Nephron (organoid): ENCODE measurements around the gene SPTBN1.
A peak's percentile ranks its signal among the peaks of the same experiment; 100 is the strongest.

Experiments
- H3K27ac Mint-ChIP-seq, 3 experiments: 2 replicates each; pipeline ENCODE4 v1.8.0; 2020; ENCODE audit warnings: mixed read lengths in 3 of 3, mild to moderate bottlenecking in 2 of 3, moderate library complexity in 1 of 3
- H3K27me3 Mint-ChIP-seq: 2 replicates; pipeline ENCODE4 v1.8.0; 2021; ENCODE audit warnings: low read depth, mild to moderate bottlenecking, moderate library complexity, mixed read lengths
- H3K36me3 Mint-ChIP-seq: 2 replicates; pipeline ENCODE4 v1.8.0; 2020; ENCODE audit warnings: low read depth, mixed read lengths
- H3K4me1 Mint-ChIP-seq: 2 replicates; pipeline ENCODE4 v1.8.0; 2020; ENCODE audit warnings: mixed read lengths
- H3K4me3 Mint-ChIP-seq, 3 experiments: 2 replicates each; pipeline ENCODE4 v1.8.0; 2020; ENCODE audit warnings: mild to moderate bottlenecking in 3 of 3, mixed read lengths in 3 of 3, moderate library complexity in 2 of 3
- H3K9me3 Mint-ChIP-seq: 2 replicates; pipeline ENCODE4 v1.8.0; 2020; ENCODE audit warnings: mixed read lengths
- CTCF ChIP-seq, 3 experiments: fragments of 200-600 bp; sonication (generic); IDR thresholded peaks; one replicate each; pipeline ENCODE4 v1.5.0; 2021; ENCODE audit warnings: antibody characterized with exemption in 3 of 3; ENCODE audit not compliant: unreplicated experiment in 3 of 3

The SPTBN1 gene

GRCh38 chr2:54558188-54559005 is 102.3 kb downstream of the SPTBN1 start:
- Mint-ChIP-seq H3K4me3 (peak overlapping the region; percentile 80 to 85 (median 85)), H3K36me3 (no peaks in the 10 kb centered on the region), H3K27me3 (peaks cover 4% of the 10 kb centered on the region), H3K9me3 (no peaks in the 10 kb centered on the region), H3K27ac (peak overlapping the region; percentile 88 to 93 (median 92)), H3K4me1 (peaks cover 77% of the 10 kb centered on the region)
- no peak for TF ChIP-seq CTCF (IDR thresholded peaks at IDR 0.05; ENCODE audit: unreplicated experiment in 3 of 3)

DNA sequence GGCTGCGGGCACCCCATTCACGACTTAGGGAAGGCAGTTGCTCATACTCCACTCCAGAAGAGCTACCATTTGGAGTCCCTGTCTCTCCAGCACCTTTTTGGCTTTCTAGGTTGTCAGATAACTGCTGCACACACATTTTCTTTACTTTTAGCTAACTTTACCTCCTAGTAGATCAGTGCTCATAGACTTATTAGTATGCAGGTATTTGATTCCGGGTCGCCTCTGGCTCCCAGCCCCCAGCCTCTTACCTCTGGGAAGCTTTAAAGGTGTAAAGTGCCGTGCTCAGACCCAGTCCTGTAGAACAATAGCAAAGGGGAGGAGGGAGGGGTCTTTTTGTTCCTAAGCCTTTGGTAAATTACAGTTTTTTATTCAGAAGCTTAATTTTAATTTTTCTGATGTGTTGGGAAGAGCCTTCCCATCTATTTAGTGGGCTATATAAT is 102.9 kb downstream of the SPTBN1 start:
- TF ChIP-seq CTCF (IDR thresholded peaks at IDR 0.05; ENCODE audit: unreplicated experiment in 3 of 3) = no peak
- peak overlapping the region; percentile 88 to 93 (median 92) for H3K27ac Mint-ChIP-seq
- H3K9me3 Mint-ChIP-seq = no peaks in the 10 kb centered on the region
- H3K4me1 Mint-ChIP-seq = peaks cover 77% of the 10 kb centered on the region
- peak overlapping the region; percentile 80 to 85 (median 85) for H3K4me3 Mint-ChIP-seq
- peaks cover 4% of the 10 kb centered on the region for H3K27me3 Mint-ChIP-seq
- H3K36me3 Mint-ChIP-seq = no peaks in the 10 kb centered on the region

DNA sequence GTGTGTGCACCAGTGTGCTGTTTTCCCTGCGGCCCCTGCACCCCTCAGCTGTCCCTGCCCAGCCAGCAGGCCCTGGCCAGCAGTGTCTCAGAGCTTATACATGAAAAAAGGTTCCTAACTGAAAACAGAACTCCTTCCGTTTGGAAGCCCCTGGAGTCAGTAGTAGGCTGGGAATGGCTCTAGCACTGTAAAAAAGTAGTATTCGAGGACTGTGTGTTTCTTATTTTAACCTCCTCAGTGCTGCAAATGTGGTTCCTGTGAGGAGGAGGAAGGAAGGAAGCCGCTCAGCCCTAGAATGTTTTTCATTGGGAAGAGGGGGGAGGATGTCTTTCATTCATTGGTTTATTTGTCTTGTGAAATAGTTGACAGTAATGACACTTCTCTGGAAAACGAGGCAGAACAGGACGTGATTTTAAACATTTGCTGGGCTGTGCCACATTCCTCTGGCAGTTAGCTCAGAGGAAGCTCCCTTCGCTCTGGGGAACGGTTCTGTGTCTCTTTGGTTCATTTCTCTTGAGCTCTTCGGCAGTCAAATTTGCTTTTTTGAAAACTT is 103.5 kb downstream of the SPTBN1 start:
- Mint-ChIP-seq H3K4me3 (peak overlapping the region; percentile 80 to 85 (median 85)), H3K9me3 (no peaks in the 10 kb centered on the region), H3K36me3 (no peaks in the 10 kb centered on the region), H3K4me1 (peaks cover 80% of the 10 kb centered on the region), H3K27me3 (peaks cover 4% of the 10 kb centered on the region), H3K27ac (peak overlapping the region; percentile 88 to 93 (median 92))
- no peak for TF ChIP-seq CTCF (IDR thresholded peaks at IDR 0.05; ENCODE audit: unreplicated experiment in 3 of 3)

DNA sequence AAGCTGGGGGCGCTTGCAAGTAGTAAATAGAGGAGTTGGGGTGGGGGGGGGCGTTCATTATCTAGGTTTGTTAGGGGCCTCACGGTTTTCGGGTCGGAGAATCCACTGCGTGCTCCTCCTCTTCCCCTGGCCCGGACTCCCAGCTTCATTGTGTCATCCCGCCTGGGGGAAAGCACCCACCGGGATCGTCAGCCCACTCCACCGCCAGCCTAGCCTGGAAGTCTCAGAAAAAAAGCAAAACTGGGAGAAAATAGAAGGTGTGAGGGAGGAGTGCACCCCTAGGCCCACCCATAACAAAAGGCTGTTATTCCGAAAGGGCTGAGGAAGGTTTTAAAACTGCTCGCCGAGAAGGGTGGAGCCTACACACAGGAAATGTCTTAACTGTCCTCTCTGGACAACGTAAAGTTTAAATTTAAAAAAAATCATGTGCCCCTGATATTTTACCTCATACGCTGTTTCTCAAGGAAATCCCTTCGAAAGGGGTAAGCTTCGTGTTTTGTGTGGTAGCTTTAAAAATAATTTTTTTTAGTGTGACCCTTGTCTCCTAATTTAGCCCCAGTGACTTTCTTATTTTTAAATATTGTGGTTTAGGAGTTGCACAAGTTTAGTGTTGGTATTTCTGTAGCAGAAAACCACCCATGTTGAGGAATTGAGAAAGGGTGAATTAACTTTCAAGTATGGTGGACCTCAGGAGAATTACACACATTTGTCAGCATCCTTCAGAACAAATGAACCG is 104.2 kb downstream of the SPTBN1 start:
- TF ChIP-seq CTCF (IDR thresholded peaks at IDR 0.05; ENCODE audit: unreplicated experiment in 3 of 3) = no peak
- Mint-ChIP-seq H3K9me3 (no peaks in the 10 kb centered on the region), H3K4me1 (peaks cover 80% of the 10 kb centered on the region), H3K36me3 (no peaks in the 10 kb centered on the region), H3K4me3 (peak overlapping the region; percentile 80 to 85 (median 85)), H3K27ac (peak overlapping the region; percentile 88 to 93 (median 92)), H3K27me3 (peaks cover 4% of the 10 kb centered on the region)

DNA sequence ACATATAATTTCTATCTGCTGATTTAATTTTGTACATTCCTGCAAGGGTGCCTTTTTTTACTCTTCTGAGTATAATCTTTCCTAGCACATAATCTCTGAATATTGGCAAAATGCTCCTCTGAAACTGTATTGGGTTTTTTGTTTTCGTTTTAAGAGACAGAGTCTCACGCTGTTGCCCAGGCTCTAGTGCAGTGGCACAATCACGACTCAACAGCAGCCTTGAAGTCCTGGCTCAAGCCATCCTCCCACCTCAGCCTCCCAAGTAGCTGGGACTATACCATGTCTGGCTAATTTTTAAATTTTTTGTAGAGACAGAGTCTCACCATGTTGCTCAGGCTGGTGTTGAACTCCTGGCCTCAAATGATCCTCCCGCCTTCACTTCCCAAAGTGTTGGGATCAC is 104.9 kb downstream of the SPTBN1 start:
- H3K4me1 Mint-ChIP-seq = peaks cover 78% of the 10 kb centered on the region
- H3K27ac Mint-ChIP-seq = peak overlapping the region; percentile 88 to 93 (median 92)
- H3K36me3 Mint-ChIP-seq = no peaks in the 10 kb centered on the region
- no peaks in the 10 kb centered on the region for H3K9me3 Mint-ChIP-seq
- H3K4me3 Mint-ChIP-seq = peak overlapping the region; percentile 80 to 85 (median 85)
- H3K27me3 Mint-ChIP-seq = no peaks in the 10 kb centered on the region
- no peak for TF ChIP-seq CTCF (IDR thresholded peaks at IDR 0.05; ENCODE audit: unreplicated experiment in 3 of 3)
